ENCODE data around the gene NHERF1. TPM values are rescaled to one million over a fixed set of nuclear protein-coding genes. Genes with fewer than 3 reads are reported as not detected.

Gene NHERF1
- total RNA-seq, 1 donor from 2014 or later: 86.9 TPM

DNA sequence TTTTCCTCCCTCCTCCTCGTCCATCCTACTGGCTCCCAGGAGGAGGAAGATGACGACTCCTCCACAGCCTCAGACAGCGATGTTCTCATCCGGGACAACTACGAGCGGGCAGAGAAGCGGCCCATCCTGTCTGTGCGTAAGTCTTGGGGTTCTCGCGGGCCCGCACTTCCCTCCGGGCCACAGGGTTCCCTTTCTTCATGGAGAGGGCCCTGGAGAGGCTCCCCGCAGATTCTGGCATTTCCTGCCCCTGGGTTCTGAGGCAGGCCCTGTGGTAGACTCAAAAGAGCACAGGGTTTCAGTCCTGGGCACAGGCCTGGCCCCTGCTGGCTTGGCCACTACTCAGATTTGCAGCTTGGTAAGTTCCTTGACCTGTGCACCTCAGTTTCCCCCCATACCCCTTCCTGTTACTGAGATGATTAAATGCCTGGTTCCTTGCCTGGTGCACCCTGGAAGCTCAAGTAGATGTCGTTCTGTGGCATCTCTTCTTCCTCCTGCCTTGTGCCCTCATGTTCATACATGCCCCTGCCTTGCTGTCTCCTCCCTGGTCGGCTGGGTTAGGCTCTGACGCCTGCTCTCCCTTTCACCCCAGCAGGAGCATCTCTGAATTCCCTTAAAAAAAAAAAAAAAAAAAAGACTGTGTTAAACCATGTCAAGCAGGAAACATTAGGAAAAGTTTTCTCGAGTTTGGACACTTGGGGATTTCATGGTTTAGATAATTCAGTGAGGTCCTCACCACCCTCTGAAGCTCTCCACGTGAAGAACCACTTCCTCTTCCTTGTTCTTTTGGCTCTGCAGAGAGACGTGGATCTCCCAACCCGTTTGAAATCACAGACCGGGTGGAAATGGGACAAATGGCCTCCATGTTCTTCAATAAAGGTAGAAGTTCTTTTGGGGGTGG is 42.0 kb downstream of the NHERF1 start:
- Mint-ChIP-seq H3K36me3 (peaks cover 3% of the 10 kb centered on the region), H3K27ac (no peak overlapping the region), H3K27me3 (no peaks in the 10 kb centered on the region), H3K4me1 (ENCODE audit: unreplicated experiment) (peaks cover 11% of the 10 kb centered on the region), H3K4me3 (no peak overlapping the region), H3K9me3 (no peaks in the 10 kb centered on the region)
- no peak for TF ChIP-seq CTCF (conservative IDR thresholded peaks at IDR 0.05)
- DNase-seq (ENCODE audit: extremely low spot score, unreplicated experiment): no peak

DNA sequence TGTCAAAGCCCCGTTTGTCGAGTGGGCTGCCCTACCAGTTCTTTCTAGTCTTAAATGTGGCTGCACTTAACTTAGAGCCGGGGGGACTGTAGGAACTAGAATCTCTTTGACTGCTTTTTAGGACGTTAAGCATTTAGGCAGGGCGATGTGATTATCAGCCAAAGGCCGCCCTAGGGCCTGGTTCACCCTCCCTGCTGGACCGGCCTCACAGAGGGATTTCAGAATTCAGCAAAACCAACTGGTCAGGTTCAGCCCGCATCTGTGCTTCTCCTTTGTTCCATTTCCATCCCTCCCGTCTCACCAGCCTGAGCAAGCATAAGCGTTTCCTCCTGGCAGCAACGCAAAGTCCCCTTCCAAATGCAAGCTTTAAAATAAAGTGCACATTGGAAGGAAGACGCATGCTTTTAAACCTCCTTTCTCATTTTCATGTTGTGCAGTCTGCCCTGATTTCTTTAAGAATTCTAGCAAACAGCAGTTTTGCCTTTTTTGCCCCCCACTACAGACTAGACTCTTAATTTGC is 44.2 kb downstream of the NHERF1 start:
- Mint-ChIP-seq H3K4me3 (no peak overlapping the region), H3K36me3 (peaks cover 3% of the 10 kb centered on the region), H3K9me3 (no peaks in the 10 kb centered on the region), H3K27ac (no peak overlapping the region), H3K4me1 (ENCODE audit: unreplicated experiment) (peaks cover 4% of the 10 kb centered on the region), H3K27me3 (no peaks in the 10 kb centered on the region)
- TF ChIP-seq CTCF (conservative IDR thresholded peaks at IDR 0.05): no peak
- no peak for DNase-seq (ENCODE audit: extremely low spot score, unreplicated experiment)

- no peak for DNase-seq (ENCODE audit: extremely low spot score, unreplicated experiment)
- Mint-ChIP-seq H3K36me3 (peaks cover 3% of the 10 kb centered on the region), H3K27ac (no peak overlapping the region), H3K4me1 (ENCODE audit: unreplicated experiment) (peaks cover 14% of the 10 kb centered on the region), H3K27me3 (no peaks in the 10 kb centered on the region), H3K9me3 (no peaks in the 10 kb centered on the region), H3K4me3 (no peak overlapping the region)
- no peak for TF ChIP-seq CTCF (conservative IDR thresholded peaks at IDR 0.05)
Measured at GRCh38 chr17:74795327-74796020, 47.0 kb downstream of the NHERF1 start.

DNA sequence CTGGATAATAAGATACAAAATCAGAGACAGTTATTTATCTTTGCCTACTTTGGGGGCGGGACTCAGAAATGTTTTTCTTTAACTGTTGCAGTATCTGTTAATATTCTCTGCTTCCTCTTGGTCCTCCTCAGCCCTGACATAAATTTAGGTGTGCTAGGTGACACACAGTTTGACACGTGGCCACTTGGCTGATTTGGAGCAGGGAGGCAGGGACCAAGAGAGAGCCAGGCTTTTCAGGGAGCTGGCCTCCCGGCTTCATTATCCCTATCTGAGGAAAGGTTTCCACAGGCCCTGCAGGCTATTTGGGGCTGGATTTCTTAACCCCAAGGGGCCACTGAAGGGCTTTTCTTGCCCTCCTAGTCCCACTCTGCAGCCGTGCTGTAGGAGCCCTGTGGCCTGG is 47.8 kb downstream of the NHERF1 start:
- Mint-ChIP-seq H3K27me3 (no peaks in the 10 kb centered on the region), H3K27ac (no peak overlapping the region), H3K9me3 (no peaks in the 10 kb centered on the region), H3K4me3 (no peak overlapping the region), H3K36me3 (peaks cover 3% of the 10 kb centered on the region), H3K4me1 (ENCODE audit: unreplicated experiment) (peaks cover 14% of the 10 kb centered on the region)
- TF ChIP-seq CTCF (conservative IDR thresholded peaks at IDR 0.05): no peak
- DNase-seq (ENCODE audit: extremely low spot score, unreplicated experiment): no peak

DNA sequence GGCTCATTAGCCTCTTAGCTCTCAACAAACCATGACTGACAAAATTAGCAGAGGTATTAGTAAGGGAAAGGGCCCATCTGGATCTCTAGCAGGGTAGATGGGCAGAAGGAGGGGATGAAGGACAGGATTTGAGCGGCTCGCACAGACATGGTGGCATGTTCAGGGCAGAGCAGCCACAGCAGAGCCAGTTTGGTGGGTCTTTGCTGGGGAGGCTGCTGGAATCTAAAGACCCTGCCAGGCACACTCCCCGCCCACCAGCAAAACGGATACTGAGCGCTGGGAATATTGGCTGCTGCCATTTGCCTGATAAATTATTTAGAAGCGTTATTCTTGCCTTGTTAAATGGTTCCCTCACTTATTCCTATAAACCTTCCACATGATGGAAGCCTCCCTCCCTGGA is 48.4 kb downstream of the NHERF1 start:
- Mint-ChIP-seq H3K4me1 (ENCODE audit: unreplicated experiment) (peaks cover 14% of the 10 kb centered on the region), H3K27ac (no peak overlapping the region), H3K36me3 (peaks cover 3% of the 10 kb centered on the region), H3K27me3 (no peaks in the 10 kb centered on the region), H3K4me3 (no peak overlapping the region), H3K9me3 (no peaks in the 10 kb centered on the region)
- TF ChIP-seq CTCF (conservative IDR thresholded peaks at IDR 0.05): no peak
- DNase-seq (ENCODE audit: extremely low spot score, unreplicated experiment): no peak

Data from type B pancreatic cell (in vitro differentiated cells).